Measurements from ENCODE around the gene B4GALT2.

Gene B4GALT2

GRCh38 chr1:43969746-43970466, 9.1 kb upstream of the B4GALT2 start, which contains the start of gene DPH2:
Gene DPH2 (plus strand): TSS chr1:43970010. CDS start chr1:43970176, 166 bp downstream.
- Mint-ChIP-seq H3K9me3 (no peaks in the 10 kb centered on the region), H3K36me3 (ENCODE audit: low read depth) (peaks cover 27% of the 10 kb centered on the region), H3K27ac (peak within 1 kb of the TSS; percentile 82), H3K4me1 (ENCODE audit: low read depth) (peaks cover 34% of the 10 kb centered on the region), H3K4me3 (peak within 1 kb of the TSS; percentile 83), H3K27me3 (no peaks in the 10 kb centered on the region)
- intact Hi-C loops (cut with micrococcal nuclease) = loop anchor here (1.0 kb wide), 1 partner anchor 24 kb away; the partner anchor contains the start of gene IPO13

- Mint-ChIP-seq H3K4me3 (peak overlapping the region; percentile 83), H3K27ac (peak overlapping the region; percentile 82), H3K9me3 (no peaks in the 10 kb centered on the region), H3K4me1 (ENCODE audit: low read depth) (peaks cover 34% of the 10 kb centered on the region), H3K36me3 (ENCODE audit: low read depth) (peaks cover 33% of the 10 kb centered on the region), H3K27me3 (no peaks in the 10 kb centered on the region)
- intact Hi-C loops (cut with micrococcal nuclease) = no loop called here
Measured at GRCh38 chr1:43970502-43970901, 8.5 kb upstream of the B4GALT2 start.

GRCh38 chr1:43970911-43971310, 8.1 kb upstream of the B4GALT2 start:
- Mint-ChIP-seq H3K4me3 (peak overlapping the region; percentile 83), H3K27me3 (no peaks in the 10 kb centered on the region), H3K27ac (no peak overlapping the region), H3K36me3 (ENCODE audit: low read depth) (peaks cover 37% of the 10 kb centered on the region), H3K9me3 (no peaks in the 10 kb centered on the region), H3K4me1 (ENCODE audit: low read depth) (peaks cover 39% of the 10 kb centered on the region)
- intact Hi-C loops (cut with micrococcal nuclease) = no loop called here

- peaks cover 43% of the 10 kb centered on the region for H3K36me3 Mint-ChIP-seq (ENCODE audit: low read depth)
- H3K4me1 Mint-ChIP-seq (ENCODE audit: low read depth) = peaks cover 44% of the 10 kb centered on the region
- no peak overlapping the region for H3K4me3 Mint-ChIP-seq
- intact Hi-C loops (cut with micrococcal nuclease) = no loop called here
- no peaks in the 10 kb centered on the region for H3K9me3 Mint-ChIP-seq
- H3K27me3 Mint-ChIP-seq = no peaks in the 10 kb centered on the region
- no peak overlapping the region for H3K27ac Mint-ChIP-seq
Measured at GRCh38 chr1:43971336-43971980, 7.6 kb upstream of the B4GALT2 start.

DNA sequence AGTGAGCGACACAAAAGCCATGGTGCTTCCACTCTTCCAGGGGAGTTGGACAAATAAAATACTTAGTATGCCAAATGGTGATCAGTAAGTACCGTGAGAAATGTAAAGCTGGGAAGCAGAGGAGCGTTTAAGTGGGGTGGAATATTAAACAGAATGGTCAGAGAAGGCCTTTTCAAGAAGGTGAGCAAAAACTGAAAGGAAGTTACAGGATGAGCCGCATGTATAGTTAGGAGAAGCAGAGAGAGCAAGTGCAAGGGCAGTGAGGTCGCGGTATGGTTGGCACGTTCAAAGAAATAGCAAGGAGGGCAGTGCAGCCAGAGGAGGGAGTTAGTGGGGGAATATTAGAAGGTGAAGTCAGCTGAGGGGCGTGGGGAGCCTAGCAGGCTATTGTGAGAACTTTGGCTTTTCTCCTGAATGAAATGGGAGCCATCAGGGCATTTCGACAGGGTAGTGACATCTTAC, 5.0 kb upstream of the B4GALT2 start:
- peaks cover 67% of the 10 kb centered on the region for H3K36me3 Mint-ChIP-seq (ENCODE audit: low read depth)
- H3K4me1 Mint-ChIP-seq (ENCODE audit: low read depth) = peaks cover 68% of the 10 kb centered on the region
- no peaks in the 10 kb centered on the region for H3K9me3 Mint-ChIP-seq
- H3K27ac Mint-ChIP-seq = peak overlapping the region; percentile 86
- intact Hi-C loops (cut with micrococcal nuclease) = loop anchor here (1.0 to 2.0 kb wide), 2 partner anchors 17 to 28 kb away; partner anchors contain the start of genes CCDC24 and IPO13
- H3K27me3 Mint-ChIP-seq = no peaks in the 10 kb centered on the region
- H3K4me3 Mint-ChIP-seq = peak overlapping the region; percentile 86

DNA sequence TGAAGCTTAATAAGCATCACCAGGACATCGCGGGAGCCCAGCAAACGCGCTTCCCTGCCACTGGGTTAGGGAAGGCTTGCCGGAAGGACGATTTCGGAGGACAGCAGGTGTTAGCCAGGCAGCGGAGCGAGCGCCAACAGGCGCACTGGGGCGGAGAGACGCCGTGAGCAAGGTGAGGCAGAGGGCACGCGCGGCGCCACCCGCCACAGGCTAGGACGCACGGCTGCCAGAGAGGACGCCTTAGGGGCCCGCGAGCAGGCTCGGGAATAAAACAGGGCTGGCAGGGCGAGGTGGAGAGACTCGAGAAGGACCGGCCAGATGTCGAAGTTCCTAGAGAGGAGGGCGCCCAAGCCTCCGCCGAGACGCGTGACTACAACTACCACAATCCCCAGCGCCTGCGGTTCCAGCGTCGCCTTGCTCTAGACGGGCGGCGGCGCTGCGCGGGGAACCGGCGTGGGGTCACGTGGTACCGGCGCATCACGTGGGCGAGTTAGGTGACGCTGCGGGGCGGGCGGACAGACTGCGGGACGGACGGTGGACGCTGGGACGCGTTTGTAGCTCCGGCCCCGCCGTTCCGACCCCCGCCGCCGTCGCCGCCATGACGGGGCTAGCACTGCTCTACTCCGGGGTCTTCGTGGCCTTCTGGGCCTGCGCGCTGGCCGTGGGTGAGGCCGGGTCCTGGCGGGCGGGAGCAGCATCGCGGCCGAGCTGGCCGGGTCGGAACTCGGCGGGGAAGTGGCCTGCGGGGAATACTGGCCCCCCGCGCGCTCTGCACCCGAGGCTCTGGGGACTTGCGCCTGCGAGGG, 4.4 kb upstream of the B4GALT2 start, which contains the start of gene ATP6V0B:
Gene ATP6V0B, plus strand, starts transcription at position 518 of the 806 bp plus-strand sequence. Its CDS starts 81 bp downstream, at position 599.
- Mint-ChIP-seq H3K27me3 (no peaks in the 10 kb centered on the region), H3K4me1 (ENCODE audit: low read depth) (peaks cover 65% of the 10 kb centered on the region), H3K4me3 (peak within 1 kb of the TSS; percentile 86), H3K36me3 (ENCODE audit: low read depth) (peaks cover 67% of the 10 kb centered on the region), H3K9me3 (no peaks in the 10 kb centered on the region), H3K27ac (peak within 1 kb of the TSS; percentile 86)
- intact Hi-C loops (cut with micrococcal nuclease) = loop anchor here (1.0 to 2.0 kb wide), 2 partner anchors 16 to 28 kb away; partner anchors contain the start of genes CCDC24 and IPO13

- Mint-ChIP-seq H3K27me3 (no peaks in the 10 kb centered on the region), H3K36me3 (ENCODE audit: low read depth) (peaks cover 61% of the 10 kb centered on the region), H3K4me1 (ENCODE audit: low read depth) (peaks cover 67% of the 10 kb centered on the region), H3K4me3 (peak overlapping the region; percentile 86), H3K27ac (peak overlapping the region; percentile 86), H3K9me3 (no peaks in the 10 kb centered on the region)
- intact Hi-C loops (cut with micrococcal nuclease) = loop anchor here (2.0 kb wide), 1 partner anchor 15 kb away; the partner anchor contains the start of gene CCDC24
Measured at GRCh38 chr1:43975249-43975961, 3.6 kb upstream of the B4GALT2 start.

- Mint-ChIP-seq H3K27ac (peak overlapping the region; percentile 86), H3K9me3 (no peaks in the 10 kb centered on the region), H3K4me3 (peak overlapping the region; percentile 86), H3K4me1 (ENCODE audit: low read depth) (peaks cover 67% of the 10 kb centered on the region), H3K27me3 (no peaks in the 10 kb centered on the region), H3K36me3 (ENCODE audit: low read depth) (peaks cover 61% of the 10 kb centered on the region)
- intact Hi-C loops (cut with micrococcal nuclease) = no loop called here
Measured at GRCh38 chr1:43976045-43976444, 3.0 kb upstream of the B4GALT2 start.

- peaks cover 64% of the 10 kb centered on the region for H3K4me1 Mint-ChIP-seq (ENCODE audit: low read depth)
- H3K27ac Mint-ChIP-seq = peak overlapping the region; percentile 27
- H3K27me3 Mint-ChIP-seq = no peaks in the 10 kb centered on the region
- peaks cover 59% of the 10 kb centered on the region for H3K36me3 Mint-ChIP-seq (ENCODE audit: low read depth)
- H3K4me3 Mint-ChIP-seq = peak overlapping the region; percentile 86
- H3K9me3 Mint-ChIP-seq = no peaks in the 10 kb centered on the region
- intact Hi-C loops (cut with micrococcal nuclease) = no loop called here
Measured at GRCh38 chr1:43976890-43977289, 2.1 kb upstream of the B4GALT2 start.

DNA sequence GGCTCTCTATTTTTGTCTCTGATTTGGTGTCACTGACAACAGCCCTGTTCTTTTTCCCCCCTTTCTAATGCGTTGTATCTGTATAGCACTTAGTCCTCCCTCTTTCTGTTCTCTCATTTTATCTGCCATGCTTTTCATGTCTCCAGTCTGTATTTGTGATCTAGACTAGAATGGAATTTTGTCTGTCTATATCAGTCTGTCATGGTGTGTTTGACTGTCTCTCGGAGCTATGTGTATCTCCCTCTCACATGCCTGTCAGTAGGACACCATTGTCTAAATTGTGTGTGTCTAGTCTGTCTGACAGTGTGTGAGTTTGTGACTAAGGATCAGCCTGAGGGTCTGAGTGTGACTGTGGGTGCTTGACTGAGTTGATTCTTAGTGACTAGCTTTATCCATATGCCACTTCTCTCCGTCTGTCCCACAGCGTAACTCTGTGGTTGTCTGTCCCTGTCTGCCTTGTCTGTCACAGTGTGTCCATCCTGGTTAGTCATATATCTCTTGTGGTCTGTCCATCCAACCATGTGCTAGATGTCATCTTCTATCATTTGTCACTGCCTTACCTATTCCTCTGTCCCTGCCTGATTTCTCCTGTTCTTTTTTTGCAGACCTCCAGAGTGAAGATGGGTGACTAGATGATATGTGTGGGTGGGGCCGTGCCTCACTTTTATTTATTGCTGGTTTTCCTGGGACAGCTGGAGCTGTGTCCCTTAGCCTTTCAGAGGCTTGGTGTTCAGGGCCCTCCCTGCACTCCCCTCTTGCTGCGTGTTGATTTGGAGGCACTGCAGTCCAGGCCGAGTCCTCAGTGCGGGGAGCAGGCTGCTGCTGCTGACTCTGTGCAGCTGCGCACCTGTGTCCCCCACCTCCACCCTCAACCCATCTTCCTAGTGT, 1.4 kb upstream of the B4GALT2 start:
- Mint-ChIP-seq H3K9me3 (no peaks in the 10 kb centered on the region), H3K27ac (peak overlapping the region; percentile 27), H3K36me3 (ENCODE audit: low read depth) (peaks cover 52% of the 10 kb centered on the region), H3K27me3 (no peaks in the 10 kb centered on the region), H3K4me3 (peak overlapping the region; percentile 86), H3K4me1 (ENCODE audit: low read depth) (peaks cover 68% of the 10 kb centered on the region)
- intact Hi-C loops (cut with micrococcal nuclease) = no loop called here

GRCh38 chr1:43978264-43978550, 803 bp upstream of the B4GALT2 start:
- H3K36me3 Mint-ChIP-seq (ENCODE audit: low read depth) = peaks cover 49% of the 10 kb centered on the region
- intact Hi-C loops (cut with micrococcal nuclease) = no loop called here
- H3K4me3 Mint-ChIP-seq = peak overlapping the region; percentile 74
- H3K27me3 Mint-ChIP-seq = peaks cover under 1% of the 10 kb centered on the region
- H3K4me1 Mint-ChIP-seq (ENCODE audit: low read depth) = peaks cover 73% of the 10 kb centered on the region
- H3K27ac Mint-ChIP-seq = peak overlapping the region; percentile 59
- H3K9me3 Mint-ChIP-seq = no peaks in the 10 kb centered on the region

GRCh38 chr1:43979261-43979527, 184 bp downstream of the B4GALT2 start:
- Mint-ChIP-seq H3K36me3 (ENCODE audit: low read depth) (peaks cover 47% of the 10 kb centered on the region), H3K4me3 (no peak overlapping the region), H3K4me1 (ENCODE audit: low read depth) (peaks cover 68% of the 10 kb centered on the region), H3K27ac (no peak overlapping the region), H3K9me3 (no peaks in the 10 kb centered on the region), H3K27me3 (peaks cover 2% of the 10 kb centered on the region)
- intact Hi-C loops (cut with micrococcal nuclease) = no loop called here

Measured in dendritic cell treated with granulocyte-macrophage colony-stimulating factor and Interleukin-4, amounts not matched to agents 40 ng/mL and 50 ng/mL, for 4 days (primary cell).